Mammary microvascular endothelial cell (primary cell): Measurements from ENCODE around the gene OR4K1. TPM values are rescaled to one million over a fixed set of nuclear protein-coding genes. Genes with fewer than 3 reads are reported as not detected.

ENCODE experiments used
- total RNA-seq: library from RNA; depleted of rRNA; stranded (reverse); fragments of >200 nt; gene quantifications from 2 replicates; pipeline ENCODE4 v1.2.3, GENCODE V29; 2015

The OR4K1 gene, protein sequence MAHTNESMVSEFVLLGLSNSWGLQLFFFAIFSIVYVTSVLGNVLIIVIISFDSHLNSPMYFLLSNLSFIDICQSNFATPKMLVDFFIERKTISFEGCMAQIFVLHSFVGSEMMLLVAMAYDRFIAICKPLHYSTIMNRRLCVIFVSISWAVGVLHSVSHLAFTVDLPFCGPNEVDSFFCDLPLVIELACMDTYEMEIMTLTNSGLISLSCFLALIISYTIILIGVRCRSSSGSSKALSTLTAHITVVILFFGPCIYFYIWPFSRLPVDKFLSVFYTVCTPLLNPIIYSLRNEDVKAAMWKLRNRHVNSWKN
- total RNA-seq = not detected in 2 replicates

DNA sequence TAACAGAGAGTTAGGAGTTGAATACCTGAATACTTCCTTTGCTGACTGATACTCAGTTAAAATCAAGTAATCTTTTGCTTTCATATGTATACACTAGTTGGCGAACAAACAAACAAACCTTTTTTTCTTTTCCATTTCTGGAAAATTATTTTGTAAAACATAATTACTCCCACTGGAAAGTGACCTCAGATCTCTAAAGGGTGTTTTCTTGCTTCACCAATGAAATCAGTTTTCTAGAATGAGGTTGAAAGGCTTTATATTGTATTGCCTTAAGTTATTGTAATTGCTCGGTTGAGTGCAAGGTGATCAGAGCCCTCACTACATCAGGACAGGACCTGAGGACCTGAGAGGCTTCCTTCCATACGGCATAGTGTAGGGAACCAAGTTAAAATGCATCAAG lies at the start of gene OR4K1:
Gene OR4K1 (plus strand): TSS at position 301 of the 400 bp plus-strand sequence. CDS start 4,750 bp downstream, outside the sequence.

GRCh38 chr14:19920021-19920657 lies 10.6 kb upstream of the OR4K1 start, which contains the start of gene OR4K5:
TSS of gene OR4K5 (plus strand) at chr14:19920607. CDS start at chr14:19920607, 0 bp downstream.

GRCh38 chr14:19975291-19975690 lies 44.6 kb downstream of the OR4K1 start, which contains the start of gene OR4K15:
TSS of gene OR4K15 (plus strand) at chr14:19975591. CDS start at chr14:19975591, 0 bp downstream.

Other genes starting within 250 kb of the OR4K1 start
- not detected in 2 replicates for gene OR11H2, start 217.0 kb upstream of the OR4K1 start, total RNA-seq
- gene OR4Q3, start 187.3 kb upstream of the OR4K1 start, total RNA-seq = not detected in 2 replicates
- not detected in 2 replicates for gene OR4M1, start 157.4 kb upstream of the OR4K1 start, total RNA-seq
- gene OR4N2, start 127.1 kb upstream of the OR4K1 start, total RNA-seq = not detected in 2 replicates
- not detected in 2 replicates for gene OR4K2, start 55.8 kb upstream of the OR4K1 start, total RNA-seq
- not detected in 2 replicates for gene OR4K5, start 10.3 kb upstream of the OR4K1 start, total RNA-seq
- gene OR4K15, start 44.7 kb downstream of the OR4K1 start, total RNA-seq = not detected in 2 replicates
- not detected in 2 replicates for gene OR4Q2, start 71.2 kb downstream of the OR4K1 start, total RNA-seq
- gene OR4K14, start 88.4 kb downstream of the OR4K1 start, total RNA-seq = not detected in 2 replicates
- gene OR4K13, start 105.1 kb downstream of the OR4K1 start, total RNA-seq = not detected in 2 replicates
- not detected in 2 replicates for gene OR4L1, start 129.1 kb downstream of the OR4K1 start, total RNA-seq
- gene OR4K17, start 179.8 kb downstream of the OR4K1 start, total RNA-seq = not detected in 2 replicates
- gene OR4N5, start 207.9 kb downstream of the OR4K1 start, total RNA-seq = not detected in 2 replicates